Nucleus accumbens (tissue), 56 donors: Measurements from ENCODE around the gene MPL.

Source experiments
- DNase-seq, 56 donors: peaks; one replicate each; lab custom pipeline; 2025; lab: John Stamatoyannopoulos, UW

MPL gene

GRCh38 chr1:43321331-43321891, 16.2 kb upstream of the MPL start:
- DNase-seq: no peak

GRCh38 chr1:43322506-43322905, 15.1 kb upstream of the MPL start:
- DNase-seq: no peak

GRCh38 chr1:43324810-43325209, 12.8 kb upstream of the MPL start:
- no peak for DNase-seq

GRCh38 chr1:43325381-43325780, 12.2 kb upstream of the MPL start:
- no peak for DNase-seq

- no peak for DNase-seq
Measured at GRCh38 chr1:43327549-43328292, 9.9 kb upstream of the MPL start.

GRCh38 chr1:43329995-43330751, 7.4 kb upstream of the MPL start:
- DNase-seq: no peak

- no peak for DNase-seq
Measured at GRCh38 chr1:43331688-43332087, 5.9 kb upstream of the MPL start.

- DNase-seq: no peak
Measured at GRCh38 chr1:43334453-43335205, 3.0 kb upstream of the MPL start.

- no peak for DNase-seq
Measured at GRCh38 chr1:43338001-43338400, 383 bp downstream of the MPL start.

GRCh38 chr1:43339584-43340232, 2.1 kb downstream of the MPL start:
- no peak for DNase-seq

GRCh38 chr1:43340559-43340958, 2.9 kb downstream of the MPL start:
- no peak for DNase-seq

GRCh38 chr1:43344267-43344850, 6.7 kb downstream of the MPL start:
- DNase-seq: no peak

GRCh38 chr1:43345120-43345519, 7.5 kb downstream of the MPL start:
- DNase-seq: no peak

- no peak for DNase-seq
Measured at GRCh38 chr1:43346636-43347035, 9.0 kb downstream of the MPL start.

GRCh38 chr1:43348343-43348808, 10.8 kb downstream of the MPL start:
- DNase-seq: peak in 14 of 56 donors; percentile 38 to 76 (median 54)

- peak in 50 of 56 donors; percentile 14 to 84 (median 54) for DNase-seq
Measured at GRCh38 chr1:43348809-43349593, 11.4 kb downstream of the MPL start.

GRCh38 chr1:43349594-43350306, 12.1 kb downstream of the MPL start:
- peak in 8 of 56 donors; percentile 27 to 64 (median 50) for DNase-seq

- DNase-seq: no peak
Measured at GRCh38 chr1:43350976-43351375, 13.4 kb downstream of the MPL start.
